Measurements from ENCODE around the gene STK33. TPM values are rescaled to one million over a fixed set of nuclear protein-coding genes. Genes with fewer than 3 reads are reported as not detected.

Gene STK33
- total RNA-seq, 1 experiment from 2014 or later: 3.9 TPM

GRCh38 chr11:8610532-8611116 lies 16.6 kb upstream of the STK33 start:
- ChIA-PET POLR2A (no interaction called here), CTCF (no interaction called here)
- TF ChIP-seq CTCF (IDR thresholded peaks at IDR 0.05): no peak
- no peak for TF ChIP-seq TCF7L2 (IDR thresholded peaks at IDR 0.05; ENCODE audit: low read depth, low read length)
- TF ChIP-seq POLR2AphosphoS5 (IDR thresholded peaks at IDR 0.05; ENCODE audit: low read depth, low read length): no peak
- no peak for TF ChIP-seq REST (IDR thresholded peaks at IDR 0.05; ENCODE audit: insufficient read depth in 1 of 2, low read depth in 2 of 2, low read length in 1 of 2)
- no peak for TF ChIP-seq SIN3A (IDR thresholded peaks at IDR 0.05; ENCODE audit: borderline replicate concordance, insufficient read depth, low read depth, low read length)
- no TSS peak for BruUV-seq (replicated peaks)
- Histone ChIP-seq H3K4me1 (ENCODE audit: control insufficient read depth, insufficient read depth, low read length) (no peaks in the 10 kb centered on the region), H3K36me3 (ENCODE audit: control insufficient read depth, insufficient read depth, low read length) (no peaks in the 10 kb centered on the region), H3K9me3 (ENCODE audit: control insufficient read depth, insufficient read depth, low read depth, low read length) (no peaks in the 10 kb centered on the region), H3K27me3 (ENCODE audit: control insufficient read depth, insufficient read depth, low read length) (no peaks in the 10 kb centered on the region; the same call in 1 of the 2 replicates), H3K4me3 (ENCODE audit: low read depth in 2 of 2, low read length in 2 of 2) (no peak overlapping the region), H3K27ac (ENCODE audit: low read length) (no peak overlapping the region)
- ATAC-seq (no peak), DNase-seq (ENCODE audit: low read depth, low spot score) (no peak)
- intact Hi-C loops (cut with micrococcal nuclease; ENCODE audit: unreplicated experiment) (no loop called here), in situ Hi-C loops (cut with HindIII; ENCODE audit: low pct_unique_long_range_greater_than_20kb, low sequenced_read_pairs) (no loop called here)

GRCh38 chr11:8608652-8609051 lies 14.6 kb upstream of the STK33 start:
- Histone ChIP-seq H3K36me3 (ENCODE audit: control insufficient read depth, insufficient read depth, low read length) (no peaks in the 10 kb centered on the region), H3K4me1 (ENCODE audit: control insufficient read depth, insufficient read depth, low read length) (no peaks in the 10 kb centered on the region), H3K9me3 (ENCODE audit: control insufficient read depth, insufficient read depth, low read depth, low read length) (no peaks in the 10 kb centered on the region), H3K27ac (ENCODE audit: low read length) (no peak overlapping the region), H3K27me3 (ENCODE audit: control insufficient read depth, insufficient read depth, low read length) (peaks cover 2% of the 10 kb centered on the region; the same call in 1 of the 2 replicates), H3K4me3 (ENCODE audit: low read depth in 2 of 2, low read length in 2 of 2) (no peak overlapping the region)
- CTCF ChIA-PET: no interaction called here
- DNase-seq (ENCODE audit: low read depth, low spot score): peak; percentile 7
- in situ Hi-C loops (cut with HindIII; ENCODE audit: low pct_unique_long_range_greater_than_20kb, low sequenced_read_pairs) (no loop called here), intact Hi-C loops (cut with micrococcal nuclease; ENCODE audit: unreplicated experiment) (no loop called here)
- POLR2A ChIA-PET: interaction anchor here (0.6 kb wide), 1 partner anchor 860 kb away, joined by 4 read pairs; no protein-coding TSS in a partner anchor
- no TSS peak for BruUV-seq (replicated peaks)
- no peak for TF ChIP-seq CTCF (IDR thresholded peaks at IDR 0.05)
- TF ChIP-seq TCF7L2 (IDR thresholded peaks at IDR 0.05; ENCODE audit: low read depth, low read length): no peak
- no peak for ATAC-seq

Measured in Panc1 (cell line).